ENCODE measurements around the gene FAM153A.
"Not testable (repeated sequence)": the region's sequence is repeated elsewhere in the genome, so short reads cannot be mapped to it uniquely, and the experiment has no call there.

FAM153A gene

GRCh38 chr5:177693671-177694517 lies 88.8 kb downstream of the FAM153A start:
- not testable (repeated sequence) for H3K9me3 ChIP-seq (ENCODE audit: low read depth, low read length); H3K9ac ChIP-seq (ENCODE audit: insufficient read length)

GRCh38 chr5:177692969-177693368 lies 89.7 kb downstream of the FAM153A start:
- not testable (repeated sequence) for H3K9me3 ChIP-seq (ENCODE audit: low read depth, low read length); H3K4me3 ChIP-seq; H3K27ac ChIP-seq; H3K36me3 ChIP-seq (ENCODE audit: insufficient read depth, low read length); DNase-seq (ENCODE audit: low read depth, low spot score); H3K9ac ChIP-seq (ENCODE audit: insufficient read length)

More at GRCh38 chr5:177693671-177694517, 88.8 kb downstream of the FAM153A start:
- H3K36me3 ChIP-seq (ENCODE audit: insufficient read depth, low read length); DNase-seq (ENCODE audit: low read depth, low spot score); H3K4me3 ChIP-seq; H3K27ac ChIP-seq: not testable (repeated sequence)

- not testable (repeated sequence) for H3K4me3 ChIP-seq; H3K9me3 ChIP-seq (ENCODE audit: low read depth, low read length); H3K36me3 ChIP-seq (ENCODE audit: insufficient read depth, low read length); DNase-seq (ENCODE audit: low read depth, low spot score); H3K9ac ChIP-seq (ENCODE audit: insufficient read length); H3K27ac ChIP-seq
Measured at GRCh38 chr5:177692507-177692906, 90.2 kb downstream of the FAM153A start.

- DNase-seq (ENCODE audit: low read depth, low spot score) = not testable (repeated sequence)
Measured at GRCh38 chr5:177689011-177689610, 93.6 kb downstream of the FAM153A start.

GRCh38 chr5:177688091-177688490 lies 94.6 kb downstream of the FAM153A start:
- not testable (repeated sequence) for H3K9ac ChIP-seq (ENCODE audit: insufficient read length); DNase-seq (ENCODE audit: low read depth, low spot score); H3K9me3 ChIP-seq (ENCODE audit: low read depth, low read length); H3K27ac ChIP-seq; H3K36me3 ChIP-seq (ENCODE audit: insufficient read depth, low read length); H3K4me3 ChIP-seq

More at GRCh38 chr5:177689011-177689610, 93.6 kb downstream of the FAM153A start:
- not testable (repeated sequence) for H3K9me3 ChIP-seq (ENCODE audit: low read depth, low read length); H3K9ac ChIP-seq (ENCODE audit: insufficient read length); H3K36me3 ChIP-seq (ENCODE audit: insufficient read depth, low read length); H3K4me3 ChIP-seq; H3K27ac ChIP-seq

- not testable (repeated sequence) for DNase-seq (ENCODE audit: low read depth, low spot score); H3K36me3 ChIP-seq (ENCODE audit: insufficient read depth, low read length); H3K9ac ChIP-seq (ENCODE audit: insufficient read length); H3K27ac ChIP-seq; H3K4me3 ChIP-seq; H3K9me3 ChIP-seq (ENCODE audit: low read depth, low read length)
Measured at GRCh38 chr5:177681920-177682319, 100.8 kb downstream of the FAM153A start.

Data from SK-N-MC (cell line).